Neural cell (in vitro differentiated cells): ENCODE measurements around the gene SLC39A7. TPM values are rescaled to one million over a fixed set of nuclear protein-coding genes. Genes with fewer than 3 reads are reported as not detected.

Source experiments
- H2AFZ ChIP-seq: fragments of 200-600, 300-800 bp; sonication (generic), shearing (Covaris generic); 2 replicates; pipeline ENCODE4 v1.6.0; 2014; ENCODE audit warnings: low read depth, mild to moderate bottlenecking, antibody characterized with exemption, low read length, moderate library complexity
- H3F3A ChIP-seq: fragments of 200-600 bp; shearing (Covaris generic); 2 replicates; pipeline ENCODE4 v1.6.1; 2016; ENCODE audit warnings: mild to moderate bottlenecking, moderate library complexity, mixed read lengths, antibody characterized with exemption, low read length; ENCODE audit not compliant: insufficient read depth, poor library complexity, severe bottlenecking
- H3K27ac ChIP-seq: fragments of 200-600, 300-800 bp; sonication (generic), shearing (Covaris generic); 2 replicates; pipeline ENCODE4 v1.5.1; 2014; ENCODE audit warnings: mild to moderate bottlenecking, low read length, moderate library complexity
- H3K27me3 ChIP-seq: fragments of 300-800, 200-600 bp; sonication (generic), shearing (Covaris generic); 2 replicates; pipeline ENCODE4 v1.6.0; 2014; ENCODE audit warnings: mild to moderate bottlenecking, low read depth, low read length, moderate library complexity; ENCODE audit not compliant: insufficient read depth
- H3K36me3 ChIP-seq: fragments of 300-800, 200-600 bp; sonication (generic), shearing (Covaris generic); 2 replicates; pipeline ENCODE4 v1.5.1; 2014; ENCODE audit warnings: mild to moderate bottlenecking, antibody characterized with exemption, low read length, moderate library complexity; ENCODE audit not compliant: insufficient read depth
- H3K4me2 ChIP-seq: fragments of 300-800, 200-600 bp; sonication (generic), shearing (Covaris generic); 2 replicates; pipeline ENCODE4 v1.6.0; 2014; ENCODE audit warnings: mild to moderate bottlenecking, low read length
- H3K4me3 ChIP-seq: fragments of 300-800, 200-600 bp; sonication (generic), shearing (Covaris generic); 2 replicates; pipeline ENCODE4 v1.5.1; 2014; ENCODE audit warnings: mild to moderate bottlenecking, low read length, moderate library complexity
- H3K79me2 ChIP-seq: fragments of 200-600 bp; shearing (Covaris generic); replicated peaks from 2 replicates; pipeline ENCODE4 v1.6.0; 2014; ENCODE audit warnings: mild to moderate bottlenecking, low read length, moderate library complexity; ENCODE audit not compliant: insufficient read depth
- H3K9ac ChIP-seq: fragments of 300-800, 200-600 bp; sonication (generic), shearing (Covaris generic); 2 replicates; pipeline ENCODE4 v1.6.1; 2016; ENCODE audit warnings: mild to moderate bottlenecking, low read length, mixed read lengths
- H3K9me2 ChIP-seq: fragments of 200-600 bp; shearing (Covaris generic); 2 replicates; pipeline ENCODE4 v1.6.1; 2016; ENCODE audit warnings: mild to moderate bottlenecking, low read length, mixed read lengths; ENCODE audit not compliant: insufficient read depth
- H3K9me3 ChIP-seq: fragments of 200-600, 300-800 bp; sonication (generic), shearing (Covaris generic); 2 replicates; pipeline ENCODE4 v1.6.1; 2016; ENCODE audit warnings: mild to moderate bottlenecking, mixed run types, low read length, moderate library complexity, mixed read lengths
- H4K20me1 ChIP-seq: fragments of 200-600 bp; shearing (Covaris generic); 2 replicates; pipeline ENCODE4 v1.6.1; 2016; ENCODE audit warnings: mild to moderate bottlenecking, mixed run types; ENCODE audit not compliant: insufficient read depth
- EP300 ChIP-seq: fragments of 450-650 bp; conservative IDR thresholded peaks from 2 replicates; pipeline ENCODE4 v1.6.1; 2014; ENCODE audit warnings: antibody characterized with exemption, mild to moderate bottlenecking, moderate library complexity; ENCODE audit not compliant: poor library complexity, severe bottlenecking
- EZH2 ChIP-seq: fragments of 200-600, 300-800 bp; shearing (Covaris generic), sonication (generic); IDR thresholded peaks from 2 replicates; pipeline ENCODE4 v1.6.1; 2014; ENCODE audit warnings: antibody characterized with exemption, low read length, borderline replicate concordance, mild to moderate bottlenecking; ENCODE audit not compliant: insufficient read depth, poor library complexity, severe bottlenecking
- MXI1 ChIP-seq: fragments of 450-650 bp; conservative IDR thresholded peaks from 2 replicates; pipeline ENCODE4 v1.6.1; 2014; ENCODE audit warnings: antibody characterized with exemption, mild to moderate bottlenecking; ENCODE audit not compliant: poor library complexity, severe bottlenecking
- POLR2AphosphoS5 ChIP-seq: IDR thresholded peaks from 2 replicates; pipeline ENCODE4 v1.6.1; 2012
- RAD21 ChIP-seq: fragments of 450-650 bp; conservative IDR thresholded peaks from 2 replicates; pipeline ENCODE4 v1.6.1; 2014; ENCODE audit warnings: antibody characterized with exemption, mild to moderate bottlenecking, moderate library complexity
- REST ChIP-seq: IDR thresholded peaks from 2 replicates; pipeline ENCODE4 v1.6.1; 2012; ENCODE audit warnings: borderline replicate concordance
- SMC3 ChIP-seq: fragments of 450-650 bp; conservative IDR thresholded peaks from 2 replicates; pipeline ENCODE4 v1.6.1; 2014; ENCODE audit warnings: antibody characterized with exemption, mild to moderate bottlenecking, moderate library complexity; ENCODE audit not compliant: poor library complexity
- TAF1 ChIP-seq: IDR thresholded peaks from 2 replicates; pipeline ENCODE4 v1.6.1; 2012; ENCODE audit warnings: low read depth
- polyA plus RNA-seq: library from polyadenylated mRNA; depleted of rRNA; stranded (reverse); fragments of >200 nt; gene quantifications from 2 replicates; pipeline ENCODE4 v1.2.3, GENCODE V29; 2014
- TF ChIP-seq, protein P1 (sequence below): fragments of 450-650 bp; IDR thresholded peaks from 2 replicates; pipeline ENCODE4 v1.5.1; 2014; ENCODE audit warnings: antibody characterized with exemption, mild to moderate bottlenecking, moderate library complexity; ENCODE audit not compliant: poor library complexity, severe bottlenecking

Gene SLC39A7
- polyA plus RNA-seq, 1 donor from 2014 or later: 99.8 TPM

DNA sequence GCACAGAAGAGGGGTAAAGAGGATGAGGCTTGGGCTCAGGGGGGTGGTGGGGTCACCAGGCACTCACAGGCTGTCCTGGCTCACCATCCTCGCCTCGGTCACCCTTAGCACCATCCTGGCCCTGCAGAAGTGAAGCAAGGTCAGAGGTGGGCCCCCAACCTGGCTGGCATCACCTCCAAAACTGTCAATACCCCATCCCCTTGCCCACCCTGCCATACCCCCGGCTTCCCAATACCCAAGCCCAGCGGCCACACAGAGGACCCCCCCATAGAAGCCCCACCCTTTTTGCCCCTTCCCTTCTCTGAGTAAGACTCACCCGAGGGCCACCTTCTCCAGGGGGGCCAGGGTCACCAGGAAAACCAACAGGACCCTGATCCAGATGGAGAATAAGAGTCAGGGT is 32.0 kb upstream of the SLC39A7 start:
- Histone ChIP-seq H4K20me1 (no peaks in the 10 kb centered on the region), H3K9me3 (no peaks in the 10 kb centered on the region), H3K4me2 (no peak overlapping the region), H3K9ac (no peak overlapping the region), H3F3A (no peaks in the 10 kb centered on the region), H3K4me3 (no peak overlapping the region), H2AFZ (no peak overlapping the region), H3K79me2 (no peaks in the 10 kb centered on the region), H3K27ac (no peak overlapping the region), H3K27me3 (no peaks in the 10 kb centered on the region), H3K36me3 (no peaks in the 10 kb centered on the region), H3K9me2 (no peaks in the 10 kb centered on the region)
- TF ChIP-seq MXI1: no peak
- TF ChIP-seq REST: no peak
- no peak for TF ChIP-seq EP300
- TF ChIP-seq TAF1: no peak
- TF ChIP-seq EZH2: no peak
- no peak for TF ChIP-seq POLR2AphosphoS5
- no peak for TF ChIP-seq RAD21
- TF ChIP-seq, protein P1, sequence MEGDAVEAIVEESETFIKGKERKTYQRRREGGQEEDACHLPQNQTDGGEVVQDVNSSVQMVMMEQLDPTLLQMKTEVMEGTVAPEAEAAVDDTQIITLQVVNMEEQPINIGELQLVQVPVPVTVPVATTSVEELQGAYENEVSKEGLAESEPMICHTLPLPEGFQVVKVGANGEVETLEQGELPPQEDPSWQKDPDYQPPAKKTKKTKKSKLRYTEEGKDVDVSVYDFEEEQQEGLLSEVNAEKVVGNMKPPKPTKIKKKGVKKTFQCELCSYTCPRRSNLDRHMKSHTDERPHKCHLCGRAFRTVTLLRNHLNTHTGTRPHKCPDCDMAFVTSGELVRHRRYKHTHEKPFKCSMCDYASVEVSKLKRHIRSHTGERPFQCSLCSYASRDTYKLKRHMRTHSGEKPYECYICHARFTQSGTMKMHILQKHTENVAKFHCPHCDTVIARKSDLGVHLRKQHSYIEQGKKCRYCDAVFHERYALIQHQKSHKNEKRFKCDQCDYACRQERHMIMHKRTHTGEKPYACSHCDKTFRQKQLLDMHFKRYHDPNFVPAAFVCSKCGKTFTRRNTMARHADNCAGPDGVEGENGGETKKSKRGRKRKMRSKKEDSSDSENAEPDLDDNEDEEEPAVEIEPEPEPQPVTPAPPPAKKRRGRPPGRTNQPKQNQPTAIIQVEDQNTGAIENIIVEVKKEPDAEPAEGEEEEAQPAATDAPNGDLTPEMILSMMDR: no peak
- no peak for TF ChIP-seq SMC3

DNA sequence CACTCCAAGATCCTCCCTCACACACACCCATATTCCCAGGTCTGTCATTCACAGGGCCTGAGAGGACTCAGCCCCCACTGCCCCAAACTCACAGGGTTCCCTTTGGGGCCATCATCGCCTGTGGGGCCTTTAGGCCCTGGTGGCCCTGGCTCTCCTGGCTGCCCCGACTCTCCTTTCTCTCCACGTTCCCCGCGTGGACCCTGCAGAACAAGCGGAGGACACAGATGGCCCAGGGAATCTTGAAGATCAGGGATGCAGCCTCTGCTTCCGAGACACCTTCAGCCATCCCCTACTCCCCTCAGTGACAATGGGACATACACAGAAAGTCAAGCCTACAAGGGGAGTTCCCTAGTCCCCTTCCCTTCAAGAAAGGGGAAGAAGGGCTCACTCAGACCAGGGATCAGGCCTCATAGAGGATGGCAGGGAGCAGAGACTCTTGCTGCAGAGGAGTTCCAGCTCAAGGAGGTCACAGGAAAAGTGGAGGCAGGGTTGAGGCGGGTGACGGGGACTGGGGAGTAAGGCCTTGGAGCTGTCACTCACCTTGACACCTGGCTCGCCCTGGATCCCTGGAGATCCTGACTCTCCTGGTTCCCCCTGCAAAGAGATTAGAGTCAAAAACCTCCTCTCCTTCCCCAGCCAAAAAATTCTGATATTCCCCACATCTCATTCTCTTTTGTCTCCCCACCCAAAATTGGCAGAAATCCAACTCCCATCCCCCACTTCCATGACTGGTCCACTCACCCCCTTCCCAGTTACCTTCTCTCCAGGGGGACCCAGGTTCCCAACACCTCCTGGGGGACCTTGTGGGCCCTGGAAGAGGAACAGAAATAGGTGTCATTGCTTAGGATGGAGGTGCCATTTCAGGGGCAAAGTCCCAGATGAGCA is 31.1 kb upstream of the SLC39A7 start:
- no peak overlapping the region for H3K4me3 ChIP-seq
- TF ChIP-seq MXI1 (no peak), TAF1 (no peak), SMC3 (no peak)
- TF ChIP-seq, protein P1: no peak
- H3K79me2 ChIP-seq: no peaks in the 10 kb centered on the region
- no peak overlapping the region for H2AFZ ChIP-seq
- no peaks in the 10 kb centered on the region for H3K9me2 ChIP-seq
- H3K9ac ChIP-seq: no peak overlapping the region
- no peak overlapping the region for H3K27ac ChIP-seq
- H4K20me1 ChIP-seq: no peaks in the 10 kb centered on the region
- H3F3A ChIP-seq: no peaks in the 10 kb centered on the region
- no peak overlapping the region for H3K4me2 ChIP-seq
- no peaks in the 10 kb centered on the region for H3K27me3 ChIP-seq
- H3K9me3 ChIP-seq: no peaks in the 10 kb centered on the region
- H3K36me3 ChIP-seq: no peaks in the 10 kb centered on the region
